HCT116 (cell line): ENCODE results near the gene PLD1.

Experiments
- CEBPB ChIP-seq: IDR thresholded peaks from 2 replicates; pipeline ENCODE4 v1.6.1; 2012; ENCODE audit warnings: low read depth
- EGR1 ChIP-seq: IDR thresholded peaks from 2 replicates; pipeline ENCODE4 v1.6.1; 2012; ENCODE audit warnings: low read depth
- EZH2 ChIP-seq: fragments of 200-600 bp; sonication (generic); IDR thresholded peaks from 2 replicates; pipeline ENCODE4 v1.6.1; 2017; ENCODE audit warnings: antibody characterized with exemption, mixed run types
- MAX ChIP-seq: IDR thresholded peaks from 2 replicates; pipeline ENCODE4 v1.6.1; 2012
- POLR2A ChIP-seq: IDR thresholded peaks from 2 replicates; pipeline ENCODE4 v1.7.0; 2011; ENCODE audit warnings: borderline replicate concordance; ENCODE audit not compliant: insufficient read depth, insufficient read length; ENCODE audit errors: extremely low read depth
- SP1 ChIP-seq: IDR thresholded peaks from 2 replicates; pipeline ENCODE4 v1.6.1; 2012; ENCODE audit warnings: low read depth
- TF ChIP-seq, protein P1 (sequence below), 3 experiments: fragments of 200-600 bp in 1 of 3; sonication (generic) in 1 of 3; IDR thresholded peaks in 2 of 3; conservative IDR thresholded peaks in 1 of 3; 2 replicates each; pipeline ENCODE4 v1.5.1; 2012 to 2017; ENCODE audit warnings: low read depth in 2 of 3, low read length in 2 of 3, antibody characterized with exemption in 1 of 3, borderline replicate concordance in 1 of 3, control low read depth in 1 of 3, mild to moderate bottlenecking in 1 of 3, mixed read lengths in 1 of 3, mixed run types in 1 of 3, moderate library complexity in 1 of 3; ENCODE audit not compliant: insufficient read depth in 1 of 3

DNA sequence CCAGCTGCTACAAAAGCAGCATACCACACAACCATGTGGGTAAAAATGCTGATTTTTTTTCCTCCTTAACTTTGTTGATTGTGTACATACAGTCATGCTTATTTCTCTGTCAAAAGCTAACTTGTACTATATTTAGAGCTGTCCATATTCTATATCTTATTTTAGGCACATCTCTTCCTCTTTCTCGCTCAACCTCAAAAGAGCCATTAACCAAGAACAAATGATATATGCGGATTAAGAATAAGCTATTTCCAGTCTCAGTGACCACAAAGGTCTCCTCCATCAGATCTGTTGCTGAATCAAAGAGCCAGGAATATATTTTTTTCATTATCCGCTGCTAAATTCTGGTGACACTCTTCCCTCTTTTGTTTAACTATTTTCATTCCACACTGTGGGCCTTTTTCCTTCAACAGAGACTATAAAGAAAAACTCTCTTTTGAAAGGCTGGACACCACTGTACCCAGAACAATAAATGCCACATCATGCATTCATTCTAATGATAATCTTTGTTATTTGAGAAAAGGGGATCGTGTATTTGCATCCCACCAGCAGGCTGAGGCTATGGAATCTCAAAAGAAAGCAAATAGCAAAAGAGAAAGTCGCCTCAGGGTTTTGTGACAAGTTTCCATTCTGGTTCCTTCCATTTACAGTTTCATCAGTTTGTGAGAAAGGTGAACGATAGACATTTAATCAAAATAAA lies 40.8 kb upstream of the PLD1 start:
- TF ChIP-seq, protein P1, sequence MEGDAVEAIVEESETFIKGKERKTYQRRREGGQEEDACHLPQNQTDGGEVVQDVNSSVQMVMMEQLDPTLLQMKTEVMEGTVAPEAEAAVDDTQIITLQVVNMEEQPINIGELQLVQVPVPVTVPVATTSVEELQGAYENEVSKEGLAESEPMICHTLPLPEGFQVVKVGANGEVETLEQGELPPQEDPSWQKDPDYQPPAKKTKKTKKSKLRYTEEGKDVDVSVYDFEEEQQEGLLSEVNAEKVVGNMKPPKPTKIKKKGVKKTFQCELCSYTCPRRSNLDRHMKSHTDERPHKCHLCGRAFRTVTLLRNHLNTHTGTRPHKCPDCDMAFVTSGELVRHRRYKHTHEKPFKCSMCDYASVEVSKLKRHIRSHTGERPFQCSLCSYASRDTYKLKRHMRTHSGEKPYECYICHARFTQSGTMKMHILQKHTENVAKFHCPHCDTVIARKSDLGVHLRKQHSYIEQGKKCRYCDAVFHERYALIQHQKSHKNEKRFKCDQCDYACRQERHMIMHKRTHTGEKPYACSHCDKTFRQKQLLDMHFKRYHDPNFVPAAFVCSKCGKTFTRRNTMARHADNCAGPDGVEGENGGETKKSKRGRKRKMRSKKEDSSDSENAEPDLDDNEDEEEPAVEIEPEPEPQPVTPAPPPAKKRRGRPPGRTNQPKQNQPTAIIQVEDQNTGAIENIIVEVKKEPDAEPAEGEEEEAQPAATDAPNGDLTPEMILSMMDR (IDR thresholded peaks at IDR 0.05 in 2 of 3, conservative IDR thresholded peaks at IDR 0.05 in 1 of 3; ENCODE audit: borderline replicate concordance in 1 of 3, insufficient read depth in 1 of 3, low read depth in 2 of 3, low read length in 2 of 3) = no peak
- TF ChIP-seq CEBPB (no peak), SP1 (no peak), POLR2A (no peak), EGR1 (no peak), EZH2 (no peak), MAX (no peak)
